ENCODE measurements around the gene CRBN. TPM values are rescaled to one million over a fixed set of nuclear protein-coding genes. Genes with fewer than 3 reads are reported as not detected.

The CRBN gene
- 80.2 and 106 TPM in 2 replicates for total RNA-seq

GRCh38 chr3:3179407-3180094 is at the start of gene CRBN:
Gene CRBN, minus strand, starts transcription at chr3:3179691. Its CDS starts 4 bp downstream, at chr3:3179687.

GRCh38 chr3:3126477-3127431 is 52.7 kb downstream of the CRBN start, which contains the start of gene TRNT1:
Gene TRNT1, plus strand, starts transcription at chr3:3126940. Its CDS starts 2,101 bp downstream, at chr3:3129041.

GRCh38 chr3:3110299-3110630 is 69.2 kb downstream of the CRBN start, which contains the start of gene IL5RA:
Gene IL5RA, minus strand, starts transcription at chr3:3110374. Its CDS starts 5,390 bp downstream, at chr3:3104984.

Other genes starting within 250 kb of the CRBN start
- gene IL5RA, start 69.3 kb downstream of the CRBN start, total RNA-seq: not detected in 2 replicates
- gene TRNT1, start 52.8 kb downstream of the CRBN start, total RNA-seq: 28.1 and 32.9 TPM in 2 replicates

Data from uterine smooth muscle cell (primary cell).